K562 (cell line): Measurements from ENCODE around the gene CHST8. TPM values are rescaled to one million over a fixed set of nuclear protein-coding genes. Genes with fewer than 3 reads are reported as not detected.

ENCODE experiments used
- ATAC-seq: fragments of 200-7000 bp; cut with Tn5 transposase; 3 replicates; pipeline ENCODE4 v1.9.1; 2020; ENCODE audit warnings: moderate library complexity
- BruUV-seq: library from RNA; stranded (reverse); fragments of 400-500 nt; replicated peaks from 2 replicates; lab custom pipeline; 2021; lab: Mats Ljungman, UMichigan
- CTCF ChIA-PET: fragments of 300-600 bp; formaldehyde crosslinking; extraction: SDS; loops from one replicate; lab custom pipeline; 2021; ENCODE audit warnings: low intra/inter-chr PET ratio; lab: Yijun Ruan, JAX
- POLR2A ChIA-PET: fragments of 300-600, 350-650 bp; sonication (Branson Sonifier 250); formaldehyde crosslinking; extraction: SDS; loops from one replicate; lab custom pipeline; 2021; ENCODE audit warnings: antibody characterized with exemption, inconsistent platforms; lab: Yijun Ruan, JAX
- DNase-seq, 4 experiments: peaks; one replicate each; pipeline versions ENCODE4 v3.0.0 to v3.0.0-alpha.2; 2011 to 2018; ENCODE audit warnings: low spot score in 3 of 4, mixed read lengths in 3 of 4; ENCODE audit errors: extremely low read depth in 1 of 4
- FAIRE-seq: peaks from 2 replicates; lab custom pipeline; 2011; peaks lifted over from hg19 to GRCh38; lab: Jason Lieb, UNC
- H2AFZ ChIP-seq: 2 replicates; pipeline ENCODE4 v1.6.0; 2011; ENCODE audit warnings: low read depth, low read length, control low read depth, inconsistent platforms
- H3K27ac ChIP-seq: fragments of 200-600 bp; 3 replicates; pipeline ENCODE4 v1.8.0; 2011; ENCODE audit warnings: low read depth, mild to moderate bottlenecking, control low read depth, inconsistent platforms, low read length, moderate library complexity, mixed read lengths; ENCODE audit errors: extremely low read depth
- H3K27me3 ChIP-seq, 2 experiments: fragments of 300-600 bp in 1 of 2; 2 replicates in 1 of 2; 3 replicates in 1 of 2; pipeline versions ENCODE4 v1.6.0 to v1.8.0; 2011; ENCODE audit warnings: inconsistent platforms in 2 of 2, low read length in 2 of 2, mild to moderate bottlenecking in 1 of 2, mixed read lengths in 1 of 2, moderate library complexity in 1 of 2; ENCODE audit not compliant: control insufficient read depth in 2 of 2, insufficient read depth in 2 of 2
- H3K36me3 ChIP-seq: fragments of 300-600 bp; 3 replicates; pipeline ENCODE4 v1.8.0; 2011; ENCODE audit warnings: mild to moderate bottlenecking, low read length, inconsistent platforms; ENCODE audit not compliant: control insufficient read depth, insufficient read depth
- H3K4me1 ChIP-seq, 2 experiments: fragments of 200-600 bp in 1 of 2; replicated peaks in 1 of 2; 2 replicates in 1 of 2; 3 replicates in 1 of 2; pipeline versions ENCODE4 v1.5.1 to v1.8.0; 2011; ENCODE audit warnings: inconsistent platforms in 2 of 2, low read length in 2 of 2, mild to moderate bottlenecking in 1 of 2, mixed read lengths in 1 of 2, moderate library complexity in 1 of 2; ENCODE audit not compliant: control insufficient read depth in 2 of 2, insufficient read depth in 2 of 2
- H3K4me2 ChIP-seq: 2 replicates; pipeline ENCODE4 v1.6.1; 2011; ENCODE audit warnings: low read length, control low read depth, inconsistent platforms, mixed read lengths; ENCODE audit not compliant: insufficient read depth
- H3K4me3 ChIP-seq: fragments of 200-600 bp; sonication (generic), shearing (Covaris generic); 2 replicates; pipeline ENCODE4 v1.5.1; 2016; ENCODE audit warnings: control low read depth, inconsistent platforms
- H3K79me2 ChIP-seq: fragments of 200-600 bp; 3 replicates; pipeline ENCODE4 v1.8.0; 2011; ENCODE audit warnings: low read length, inconsistent platforms; ENCODE audit not compliant: control insufficient read depth, insufficient read depth
- H3K9ac ChIP-seq, 2 experiments: 2 replicates each; pipeline versions ENCODE4 v1.6.0 to v1.6.1; 2011; ENCODE audit warnings: low read depth in 2 of 2, low read length in 2 of 2, control low read depth in 1 of 2, inconsistent platforms in 1 of 2, mild to moderate bottlenecking in 1 of 2, mixed read lengths in 1 of 2; ENCODE audit not compliant: insufficient read depth in 1 of 2
- H3K9me1 ChIP-seq: one replicate; pipeline ENCODE4 v1.6.0; 2011; ENCODE audit warnings: inconsistent platforms, mild to moderate bottlenecking, low read length, moderate library complexity; ENCODE audit not compliant: control insufficient read depth, insufficient read depth
- H3K9me3 ChIP-seq: replicated peaks from 2 replicates; pipeline ENCODE4 v1.5.1; 2011; ENCODE audit warnings: low read depth, low read length, inconsistent platforms; ENCODE audit not compliant: control insufficient read depth, insufficient read depth
- H4K20me1 ChIP-seq: replicated peaks from 2 replicates; pipeline ENCODE4 v1.6.1; 2011; ENCODE audit warnings: low read length, inconsistent platforms, mixed read lengths; ENCODE audit not compliant: control insufficient read depth, insufficient read depth
- ATF1 ChIP-seq, 2 experiments: fragments of 450-650 bp in 1 of 2; IDR thresholded peaks; 2 replicates each; pipeline ENCODE4 v1.6.1; 2016; ENCODE audit warnings: missing compliant biosample characterization in 1 of 2, missing genetic modification characterization in 1 of 2
- CHD1 ChIP-seq: fragments of 200-600 bp; sonication (generic); IDR thresholded peaks from one replicate; pipeline ENCODE4 v1.6.1; 2012; ENCODE audit warnings: mild to moderate bottlenecking, moderate library complexity, low read length, inconsistent platforms
- HDAC1 ChIP-seq, 2 experiments: fragments of 450-650 bp; IDR thresholded peaks; 2 replicates each; pipeline ENCODE4 v1.6.1; 2016 to 2017; ENCODE audit warnings: inconsistent platforms in 1 of 2, mild to moderate bottlenecking in 1 of 2, moderate library complexity in 1 of 2
- HNRNPUL1 ChIP-seq: fragments of 200-400 bp; formaldehyde crosslinking; IDR thresholded peaks from 2 replicates; pipeline ENCODE4 v1.6.1; 2017; ENCODE audit warnings: low read length
- MTA3 ChIP-seq: fragments of 450-650 bp; formaldehyde crosslinking; IDR thresholded peaks from 2 replicates; pipeline ENCODE4 v1.6.1; 2017; ENCODE audit warnings: mild to moderate bottlenecking, borderline replicate concordance
- NR2C1 ChIP-seq, 2 experiments: fragments of 450-650 bp; IDR thresholded peaks; 2 replicates each; pipeline ENCODE4 v1.6.1; 2017; ENCODE audit warnings: mild to moderate bottlenecking in 2 of 2, antibody characterized with exemption in 1 of 2, inconsistent platforms in 1 of 2, missing compliant biosample characterization in 1 of 2, missing genetic modification characterization in 1 of 2
- POLR2B ChIP-seq: fragments of 450-650 bp; IDR thresholded peaks from 2 replicates; pipeline ENCODE4 v1.6.1; 2018; ENCODE audit warnings: low read depth; ENCODE audit not compliant: partially characterized antibody
- THAP12 ChIP-seq: fragments of 250-450 bp; sonication (Bioruptor Pico); IDR thresholded peaks from 2 replicates; pipeline ENCODE4 v1.9.0; 2021; ENCODE audit warnings: mild to moderate bottlenecking, inconsistent platforms
- YY1 ChIP-seq, 3 experiments: IDR thresholded peaks; 2 replicates each; pipeline ENCODE4 v1.6.1; 2011; ENCODE audit warnings: low read length in 2 of 3, mild to moderate bottlenecking in 2 of 3, moderate library complexity in 2 of 3, borderline replicate concordance in 1 of 3, control low read depth in 1 of 3, low read depth in 1 of 3; ENCODE audit not compliant: insufficient read depth in 3 of 3, insufficient replicate concordance in 2 of 3, control insufficient read depth in 1 of 3, insufficient read length in 1 of 3; ENCODE audit errors: extremely low read depth in 1 of 3
- WGBS: fragments of 100-300 bp; shearing (Covaris generic); methylation state at CpG from one replicate; pipeline ENCODE4 v1.1.6; 2016; ENCODE audit warnings: low coverage, mixed read lengths; ENCODE audit not compliant: insufficient coverage; ENCODE audit errors: missing lambda C conversion rate; 5-methylcytosine and 5-hydroxymethylcytosine counted together
- in situ Hi-C: fragments of 300-500 bp; cut with MboI; formaldehyde crosslinking; loops from 4 replicates; pipeline ENCODE4 v1.15.0; 2018; ENCODE audit warnings: inconsistent platforms, mixed read lengths
- intact Hi-C: fragments of 100-400 bp; cut with micrococcal nuclease; formaldehyde crosslinking; loops from 2 replicates; pipeline ENCODE4 v1.14.2; 2022
- polyA plus RNA-seq, 8 experiments: library from polyadenylated mRNA; depleted of rRNA in 4 of 8; stranded (reverse) in 5 of 8; unstranded in 3 of 8; fragments of >200 nt; fragmentation: Nextera tagmentation in 2 of 8; fragmentation: Illumina TruSeq in 1 of 8; extraction: Ambion mirVana in 2 of 8; extraction: Trizol in 1 of 8; gene quantifications; 2 replicates each; pipeline versions ENCODE4 v1.2.1 to v1.2.3, GENCODE V29; 2011 to 2014; ENCODE audit warnings: inconsistent platforms in 1 of 8, missing spikeins in 1 of 8
- total RNA-seq, 7 experiments: library from RNA; depleted of rRNA in 6 of 7; stranded (reverse); fragments of >200 nt in 6 of 7; fragmentation: Illumina TruSeq in 2 of 7; extraction: Trizol in 2 of 7; gene quantifications; 2 replicates each; pipeline versions ENCODE4 v1.2.1 to v1.2.3, GENCODE V29; 2011 to 2021; ENCODE audit warnings: low replicate concordance in 1 of 7

The CHST8 gene
- total and polyA plus RNA-seq, 9 of the 15 experiments (the other 6 are each of a cell fraction or from before 2014, with no cell fraction given): 0.11 TPM; not detected in 8

GRCh38 chr19:33750587-33751435, 129.1 kb downstream of the CHST8 start (continued):
- TF ChIP-seq MTA3: no peak

- FAIRE-seq (no peak), ATAC-seq (no peak)
- H3K4me1 ChIP-seq: no peaks in the 10 kb centered on the region
- no peaks in the 10 kb centered on the region; the same call in 1 of the 2 replicates for H4K20me1 ChIP-seq
- no peak overlapping the region for H3K4me2 ChIP-seq
- H3K36me3 ChIP-seq: no peaks in the 10 kb centered on the region
- TF ChIP-seq POLR2B (no peak), THAP12 (CRISPR knock-in tag) (no peak), NR2C1 (IDR thresholded peaks at IDR 0.05) (no peak), NR2C1 (tag; IDR thresholded peaks at IDR 0.05) (no peak), CHD1 (no peak), HDAC1 (IDR thresholded peaks at IDR 0.05) (no peak), HNRNPUL1 (no peak), YY1 (IDR thresholded peaks at IDR 0.05; ENCODE audit: borderline replicate concordance in 1 of 3, control insufficient read depth in 1 of 3, extremely low read depth in 1 of 3, insufficient read depth in 3 of 3, insufficient read length in 1 of 3, insufficient replicate concordance in 2 of 3, low read depth in 1 of 3, low read length in 2 of 3) (no peak), ATF1 (CRISPR knock-in tag; IDR thresholded peaks at IDR 0.05) (no peak), ATF1 (tag; IDR thresholded peaks at IDR 0.05) (no peak)
- TF ChIP-seq, all 486 proteins: peak for 0
- BruUV-seq: no TSS peak
- POLR2A ChIA-PET: no interaction called here
- H3K9me3 ChIP-seq: no peaks in the 10 kb centered on the region
- no peaks in the 10 kb centered on the region for H3K9me1 ChIP-seq
- CTCF ChIA-PET: no interaction called here
- peaks cover 2 to 46% of the 10 kb centered on the region in 2 experiments; a peak in 4 of 5 replicates for H3K27me3 ChIP-seq
- H3K9ac ChIP-seq: no peak overlapping the region
- H2AFZ ChIP-seq: no peak overlapping the region
- no peak for DNase-seq
- in situ Hi-C loops (no loop called here), intact Hi-C loops (no loop called here)
- no peak overlapping the region for H3K4me3 ChIP-seq
- H3K79me2 ChIP-seq: no peaks in the 10 kb centered on the region
- WGBS: 5% methylated on average over 5 of the region's 5 CpGs
- no peak overlapping the region for H3K27ac ChIP-seq
Measured at GRCh38 chr19:33751436-33751770, 129.7 kb downstream of the CHST8 start.
